T1000 (cell line): ENCODE data around the gene IGF2R.
"Not testable (repeated sequence)": the region's sequence is repeated elsewhere in the genome, so short reads cannot be mapped to it uniquely, and the experiment has no call there.

Source experiments
- DNase-seq: peaks from one replicate; lab custom pipeline; 2025; ENCODE audit warnings: mixed read lengths; lab: John Stamatoyannopoulos, UW

Gene IGF2R

DNA sequence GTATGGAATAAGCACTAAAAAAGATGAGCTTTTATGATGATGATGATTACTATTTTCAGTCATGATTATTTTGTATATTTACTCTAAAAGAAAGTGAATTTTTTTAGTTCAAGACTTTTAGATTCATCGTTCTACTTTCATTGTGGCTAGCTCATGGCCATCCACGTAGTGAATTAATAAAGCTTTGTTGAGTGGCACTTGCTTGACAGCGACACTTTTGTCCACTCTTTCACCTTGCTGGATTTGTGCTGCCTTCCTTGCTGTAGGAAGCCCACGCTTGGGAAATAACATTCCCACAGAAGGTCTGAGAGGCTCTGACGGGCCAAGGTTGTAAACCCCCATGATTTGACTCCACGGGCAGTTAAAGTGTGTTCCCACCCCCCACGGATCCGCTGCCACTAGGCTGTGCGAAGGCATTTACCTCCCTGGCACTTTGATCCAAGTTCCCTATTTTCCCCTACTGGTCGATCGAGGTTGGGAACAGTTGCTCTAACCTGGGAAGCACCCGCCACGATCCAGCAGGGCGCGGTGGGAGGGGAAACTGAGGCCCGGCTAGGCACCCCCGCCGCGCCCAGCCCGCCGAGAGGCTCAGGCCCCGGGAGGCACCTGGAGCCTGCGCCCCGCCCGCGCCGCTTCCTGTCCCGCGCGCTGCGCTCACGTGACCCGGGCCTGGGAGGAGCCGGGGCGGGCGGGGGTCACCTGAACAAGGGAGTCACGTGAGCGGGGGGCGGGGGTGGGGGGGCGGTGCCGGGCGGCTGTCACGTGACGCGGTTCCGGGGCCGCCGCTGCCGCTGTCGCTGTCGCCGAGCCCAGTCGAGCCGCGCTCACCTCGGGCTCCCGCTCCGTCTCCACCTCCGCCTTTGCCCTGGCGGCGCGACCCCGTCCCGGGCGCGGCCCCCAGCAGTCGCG lies at the start of gene IGF2R:
TSS of gene IGF2R (plus strand) at position 788 of the 909 bp plus-strand sequence. CDS start 165 bp downstream, outside the sequence.
- DNase-seq = peak; percentile 77

- no peak for DNase-seq
Measured at GRCh38 chr6:159919800-159920199, 49.1 kb upstream of the IGF2R start.

GRCh38 chr6:159924150-159924549 lies 44.7 kb upstream of the IGF2R start:
- not testable (repeated sequence) for DNase-seq

DNA sequence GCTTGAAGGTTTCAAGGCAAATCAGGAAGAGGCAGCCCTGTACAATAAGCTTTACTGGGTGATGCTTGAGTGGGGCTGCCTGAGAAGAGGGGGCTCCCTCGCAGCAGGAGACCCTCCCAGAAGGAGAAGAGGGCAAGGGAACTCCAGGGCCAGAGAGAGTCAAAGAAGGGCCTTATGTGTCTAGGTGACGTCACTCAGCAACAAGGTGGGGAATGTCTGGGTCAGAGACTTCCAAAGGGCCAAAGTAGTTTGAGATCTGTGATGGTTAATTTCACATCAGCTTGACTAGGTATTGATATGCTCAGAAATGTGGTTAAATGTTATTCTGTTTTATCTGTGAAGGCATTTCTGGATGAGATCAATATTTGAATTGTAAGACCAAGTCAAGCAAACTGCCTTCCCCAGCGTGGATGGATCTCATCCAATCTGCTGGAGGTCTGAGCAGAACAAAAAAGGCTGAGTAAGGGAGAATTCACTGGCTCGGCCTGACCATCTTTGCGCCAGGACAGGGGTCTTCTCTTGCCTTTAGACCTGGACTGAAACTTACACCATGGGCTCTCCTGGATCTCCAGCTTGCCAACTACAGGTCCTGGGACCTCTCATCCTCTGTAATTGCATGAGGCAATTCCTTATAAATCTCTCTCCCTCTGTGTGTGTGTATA lies 42.2 kb upstream of the IGF2R start:
- no peak for DNase-seq

DNA sequence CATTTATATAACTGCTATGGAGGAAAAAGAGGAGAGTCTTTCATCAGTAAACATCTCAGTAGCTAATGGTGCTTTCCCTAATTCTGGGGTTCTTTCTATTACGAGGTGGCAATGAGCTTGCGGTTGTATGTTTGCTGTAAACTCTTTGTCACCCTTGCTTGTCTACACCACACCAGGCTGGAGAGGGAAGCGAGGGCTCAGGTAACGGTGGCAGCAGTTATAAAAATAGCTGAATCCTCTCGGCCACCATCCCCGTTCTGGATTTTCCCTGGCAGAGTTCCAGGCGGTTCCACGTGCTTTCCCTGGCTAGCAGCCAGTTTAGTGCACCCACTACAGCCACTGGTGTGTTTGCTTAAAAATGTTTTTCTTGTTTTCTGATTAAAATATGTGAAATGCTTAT lies 39.1 kb upstream of the IGF2R start:
- DNase-seq = no peak

DNA sequence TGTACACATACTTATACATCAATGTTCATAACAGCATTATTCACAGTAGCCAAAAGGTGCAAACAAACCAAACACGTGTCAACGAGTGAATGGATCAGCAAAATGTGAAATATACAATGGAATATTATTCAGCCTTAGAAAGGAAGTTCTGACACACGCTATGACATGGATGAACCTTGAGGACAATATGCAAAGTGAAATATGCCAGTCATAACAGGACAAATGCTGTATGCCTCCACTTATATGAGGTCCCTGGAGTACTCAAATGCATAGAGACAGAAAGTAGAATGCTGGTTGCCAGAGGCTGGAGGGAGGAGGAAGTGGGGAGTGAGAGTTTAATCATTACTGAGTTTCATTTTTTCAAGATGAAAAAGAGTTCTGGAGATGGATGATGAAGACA lies 37.8 kb upstream of the IGF2R start:
- no peak for DNase-seq

GRCh38 chr6:159931846-159932245 lies 37.0 kb upstream of the IGF2R start:
- no peak for DNase-seq

DNA sequence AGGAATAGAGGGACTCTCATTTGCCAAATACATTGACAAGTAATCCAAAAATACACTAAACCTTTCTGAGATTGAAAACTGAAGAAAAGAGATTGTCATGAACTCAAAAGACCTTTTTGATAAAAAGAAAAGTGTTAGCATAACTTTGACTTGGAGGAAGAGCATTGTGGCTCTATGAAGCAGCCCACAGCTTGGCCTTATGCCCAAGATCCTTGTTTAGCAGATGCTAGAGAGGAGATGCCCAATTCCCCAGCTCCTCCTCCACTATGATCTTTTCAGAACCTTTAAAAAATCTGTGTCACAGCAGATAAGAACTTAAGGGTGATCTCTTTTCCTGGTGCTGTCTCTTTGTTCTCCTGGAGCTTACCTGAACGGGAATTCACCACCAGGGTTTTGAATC lies 35.8 kb upstream of the IGF2R start:
- DNase-seq = no peak

- no peak for DNase-seq
Measured at GRCh38 chr6:159934181-159934580, 34.7 kb upstream of the IGF2R start.

- no peak for DNase-seq
Measured at GRCh38 chr6:159935065-159935464, 33.8 kb upstream of the IGF2R start.

DNA sequence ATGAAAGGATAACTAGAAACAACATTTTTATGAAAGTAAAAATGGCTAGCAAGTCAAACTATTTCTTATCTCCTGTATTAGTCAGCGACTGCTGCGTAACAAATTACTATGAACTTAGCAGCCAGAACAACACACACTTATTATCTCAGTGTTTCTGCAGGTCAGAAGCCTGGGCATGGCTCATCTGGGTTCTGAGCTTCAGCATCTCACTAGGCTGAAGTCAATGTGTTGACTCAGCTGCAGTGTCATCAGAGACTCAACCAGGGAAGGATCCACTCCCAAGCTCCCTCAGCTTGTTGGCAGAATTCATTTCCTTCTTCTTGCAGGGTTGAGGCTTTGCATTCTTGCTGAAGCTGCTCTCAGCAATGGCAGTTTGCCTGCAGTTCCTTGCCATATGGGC lies 33.2 kb upstream of the IGF2R start:
- DNase-seq = no peak

DNA sequence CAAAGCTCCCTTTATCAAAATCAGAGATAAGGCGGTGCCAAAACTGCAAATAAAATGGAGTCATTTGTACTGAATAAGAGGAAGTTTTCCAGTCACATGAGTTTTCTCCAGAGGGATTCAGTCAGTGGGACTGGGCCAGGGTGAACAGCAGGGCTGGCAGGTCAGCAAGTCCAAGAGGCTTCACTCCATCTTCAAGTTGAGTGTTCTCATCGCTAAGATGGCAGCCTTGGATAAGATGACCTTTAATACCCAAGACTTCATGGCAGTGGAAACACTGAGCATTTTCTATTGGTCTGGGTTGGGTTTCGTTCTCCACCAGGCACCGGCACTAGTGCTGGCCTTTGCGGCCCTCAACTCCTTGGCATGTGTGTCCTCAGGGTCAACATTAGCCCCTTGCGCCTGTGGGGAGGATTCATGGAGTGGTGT lies 29.3 kb upstream of the IGF2R start:
- no peak for DNase-seq

DNA sequence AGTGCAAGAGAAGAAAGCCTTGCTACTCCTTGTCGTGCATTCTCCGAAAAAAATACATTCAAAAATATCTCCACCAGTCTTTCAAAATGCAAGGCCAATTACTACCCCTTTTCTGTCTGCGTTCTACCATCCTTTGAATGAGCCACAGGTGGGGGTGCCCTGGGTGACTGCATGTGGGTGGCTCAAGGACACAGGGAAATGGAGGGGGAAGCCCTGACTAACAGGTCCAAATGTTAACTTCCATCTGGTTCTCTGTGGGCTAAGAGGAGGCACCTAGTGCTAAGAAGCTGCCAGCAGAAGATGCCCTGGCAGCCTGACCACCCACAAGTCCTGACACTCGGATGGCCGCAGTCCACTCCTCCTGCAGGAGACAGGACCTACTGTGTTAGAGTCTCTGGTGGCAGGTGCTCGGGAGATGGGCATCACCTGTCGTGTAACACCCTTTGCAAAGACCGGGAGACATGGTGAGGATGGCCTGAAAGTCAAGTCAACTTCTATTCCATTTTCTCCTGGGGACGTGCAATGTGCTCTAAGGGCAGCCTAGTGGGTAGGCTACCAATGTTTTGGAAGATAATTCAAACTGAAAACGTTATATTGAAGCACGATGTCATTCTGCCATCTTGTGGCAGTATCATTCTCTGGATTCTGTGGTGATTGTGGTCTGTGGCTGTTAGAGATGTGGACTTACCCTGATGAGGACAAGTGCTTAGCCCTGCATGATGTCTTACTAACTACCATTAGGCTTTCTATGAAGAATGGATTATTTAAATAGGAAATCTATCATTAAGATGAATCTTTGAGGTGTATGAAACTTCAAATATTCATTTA lies 27.4 kb upstream of the IGF2R start:
- DNase-seq = no peak

GRCh38 chr6:159943101-159943632 lies 25.7 kb upstream of the IGF2R start:
- no peak for DNase-seq

GRCh38 chr6:159943968-159944598 lies 24.8 kb upstream of the IGF2R start:
- DNase-seq = no peak

DNA sequence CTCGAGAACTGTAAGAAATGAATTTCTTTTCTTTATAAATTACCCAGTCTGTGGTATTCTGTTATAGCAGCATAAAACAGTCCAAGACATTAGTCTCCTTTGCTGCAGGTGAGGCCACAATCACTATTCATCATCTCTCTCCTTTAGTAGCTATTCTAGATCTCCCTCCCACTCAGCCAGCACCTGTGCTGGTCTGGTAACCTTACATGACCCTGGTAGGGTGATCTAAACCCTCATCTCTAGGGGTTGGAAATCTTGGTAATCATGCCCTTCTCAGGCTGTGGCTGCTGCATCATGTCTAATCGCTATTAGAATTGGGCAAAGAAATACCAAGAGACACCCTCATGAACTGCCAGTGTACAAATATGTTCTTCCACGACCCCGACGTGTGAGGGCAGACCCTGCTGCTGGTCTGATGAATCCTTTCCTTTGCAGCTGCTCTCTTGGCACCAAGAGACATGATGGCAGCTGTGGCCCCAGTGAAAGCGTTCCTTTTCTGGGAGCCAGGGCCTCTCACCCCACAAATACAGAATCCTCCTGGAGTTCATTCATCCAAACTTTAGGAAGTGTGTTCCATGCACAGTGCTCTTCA lies 23.0 kb upstream of the IGF2R start:
- DNase-seq = no peak

DNA sequence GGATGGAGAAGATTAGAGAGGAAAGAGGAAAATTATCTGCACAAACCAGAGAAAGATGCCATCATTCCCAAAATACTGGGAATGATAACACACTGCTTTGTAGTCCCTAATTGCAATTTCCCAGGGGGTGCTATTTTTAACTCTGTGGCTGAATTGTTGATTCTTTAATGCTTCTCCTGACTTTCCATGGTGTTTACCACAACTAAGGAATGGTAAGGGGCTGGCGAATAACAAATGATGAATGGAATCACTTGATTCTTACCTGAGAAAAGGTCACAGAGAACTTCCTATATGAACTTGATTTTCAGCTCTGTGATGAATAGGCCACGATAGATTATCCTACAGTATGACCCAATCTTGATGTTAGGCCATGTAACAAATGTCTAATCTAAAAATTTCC lies 22.0 kb upstream of the IGF2R start:
- no peak for DNase-seq

DNA sequence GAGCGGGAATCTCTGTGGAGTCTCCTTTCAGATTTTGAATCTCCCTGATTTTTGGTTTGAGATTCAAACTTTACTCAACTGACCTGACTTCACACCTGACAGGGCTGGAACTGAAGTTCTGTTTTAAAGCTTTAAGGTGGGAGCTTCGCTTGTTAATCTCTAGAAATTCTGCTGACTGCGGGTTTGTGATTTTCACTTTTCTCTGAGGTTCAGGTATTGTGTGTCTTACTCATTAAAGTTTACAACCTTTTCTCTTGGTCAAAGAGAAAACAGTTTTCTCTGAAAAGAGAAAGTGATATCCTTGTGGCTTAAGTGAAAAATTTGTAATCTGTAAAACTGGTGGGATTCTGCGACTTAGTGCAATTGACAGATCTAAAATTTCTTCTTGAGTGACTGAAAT lies 20.7 kb upstream of the IGF2R start:
- DNase-seq = no peak

- no peak for DNase-seq
Measured at GRCh38 chr6:159951772-159952171, 17.1 kb upstream of the IGF2R start.

DNA sequence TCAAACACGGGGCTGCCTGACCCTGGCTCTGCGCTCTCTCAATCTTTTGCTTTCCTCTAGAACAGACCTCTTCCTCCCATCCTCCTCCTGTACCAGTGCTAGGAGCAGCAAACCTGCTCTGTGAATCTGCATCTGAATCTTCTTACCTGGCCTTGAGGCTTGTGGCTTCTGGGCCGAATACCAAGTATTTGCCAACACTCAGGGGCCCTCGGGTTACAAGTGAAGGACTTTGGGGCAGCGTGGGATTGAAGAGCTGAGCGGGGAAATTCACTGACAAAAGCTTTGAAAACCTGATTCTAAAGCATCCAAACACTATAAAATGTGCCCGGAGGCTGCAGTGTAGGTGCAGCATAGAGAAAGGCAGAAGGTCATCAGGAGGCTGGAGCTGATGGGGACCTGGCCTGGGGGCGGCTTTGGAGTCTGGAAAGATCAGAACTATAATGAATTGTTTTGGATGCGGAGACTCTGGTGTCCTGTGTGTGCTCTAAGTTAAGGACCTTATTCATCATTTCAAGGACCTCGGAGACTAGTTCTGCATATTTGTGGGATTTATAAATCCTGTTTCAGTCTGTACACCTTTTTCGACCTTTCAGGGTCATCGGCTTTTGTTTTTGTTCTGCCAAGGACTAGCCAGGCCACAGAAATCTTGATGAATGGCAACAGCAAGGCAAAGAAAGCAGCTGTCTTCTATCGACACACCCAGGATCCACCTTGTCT lies 16.4 kb upstream of the IGF2R start:
- DNase-seq = no peak
